GM12873 (cell line): ENCODE data around the gene PLPPR2.

Experiments
- CTCF ChIP-seq: IDR thresholded peaks from 2 replicates; pipeline ENCODE4 v1.5.1; 2012; ENCODE audit warnings: low read depth, mild to moderate bottlenecking, moderate library complexity, low read length, control low read depth; ENCODE audit not compliant: insufficient read depth; ENCODE audit errors: missing control alignments

The PLPPR2 gene

GRCh38 chr19:11355160-11356073 lies at the start of gene PLPPR2:
TSS of gene PLPPR2 (plus strand) at chr19:11355432. CDS start at chr19:11357674, 2,242 bp downstream.
- no peak for TF ChIP-seq CTCF

DNA sequence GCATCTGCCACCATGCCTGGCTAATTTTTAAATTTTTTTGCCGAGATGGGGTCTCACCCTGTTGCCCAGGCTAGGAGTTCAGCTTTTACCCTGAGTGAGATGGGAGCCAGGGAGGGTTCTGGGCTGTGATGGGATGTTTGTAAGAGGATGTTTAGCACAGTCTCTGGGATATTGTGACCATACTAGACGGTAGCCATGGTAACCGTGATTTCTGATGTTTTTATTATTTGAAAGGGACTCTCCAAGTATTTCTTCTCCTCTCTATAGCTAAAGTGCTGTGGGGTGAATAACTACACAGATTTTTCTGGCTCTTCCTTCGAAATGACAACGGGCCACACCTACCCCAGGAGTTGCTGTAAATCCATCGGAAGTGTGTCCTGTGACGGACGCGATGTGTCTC lies 48.9 kb upstream of the PLPPR2 start:
- no peak for TF ChIP-seq CTCF

GRCh38 chr19:11321191-11322126 lies 33.8 kb upstream of the PLPPR2 start:
- peak; percentile 45 for TF ChIP-seq CTCF

GRCh38 chr19:11322269-11323024 lies 32.8 kb upstream of the PLPPR2 start:
- TF ChIP-seq CTCF, result no peak

- TF ChIP-seq CTCF, result no peak
These were observed 31.6 kb upstream of the PLPPR2 start for GRCh38 chr19:11323601-11324078.

- TF ChIP-seq CTCF, result no peak
These were observed 31.1 kb upstream of the PLPPR2 start for GRCh38 chr19:11324079-11324661.
